OCI-LY7 (cell line): ENCODE results near the gene FOXF2. TPM values are rescaled to one million over a fixed set of nuclear protein-coding genes. Genes with fewer than 3 reads are reported as not detected.

Experiments used
- BruUV-seq: library from RNA; stranded (reverse); fragments of 400-500 nt; replicated peaks from 2 replicates; lab custom pipeline; 2021; lab: Mats Ljungman, UMichigan
- CTCF ChIA-PET: fragments of 300-600 bp; sonication (Branson Sonifier 250); formaldehyde crosslinking; loops from one replicate; lab custom pipeline; 2022; ENCODE audit warnings: antibody characterized with exemption; ENCODE audit not compliant: unreplicated experiment; lab: Charles Lee
- POLR2A ChIA-PET: fragments of 300-600 bp; sonication (Branson Sonifier 250); formaldehyde crosslinking; loops from one replicate; lab custom pipeline; 2022; ENCODE audit warnings: antibody characterized with exemption; lab: Charles Lee
- DNase-seq: peaks from one replicate; pipeline ENCODE4 v3.0.0-alpha.2; 2015; ENCODE audit warnings: low spot score
- H2AFZ ChIP-seq: fragments of 200-600 bp; sonication (generic), shearing (Covaris generic); 2 replicates; pipeline ENCODE4 v1.6.1; 2014; ENCODE audit warnings: mild to moderate bottlenecking, antibody characterized with exemption, low read length, moderate library complexity
- H3K27ac ChIP-seq: fragments of 200-600 bp; sonication (generic); 2 replicates; pipeline ENCODE4 v1.5.1; 2014; ENCODE audit warnings: mixed run types, low read depth, mild to moderate bottlenecking, moderate library complexity, low read length, inconsistent platforms; ENCODE audit not compliant: poor library complexity, severe bottlenecking
- H3K36me3 ChIP-seq: fragments of 200-600 bp; sonication (generic); 2 replicates; pipeline ENCODE4 v1.6.1; 2014; ENCODE audit warnings: mild to moderate bottlenecking, antibody characterized with exemption, low read length, moderate library complexity, mixed read lengths; ENCODE audit not compliant: insufficient read depth
- H3K4me1 ChIP-seq: fragments of 200-600 bp; sonication (generic); 2 replicates; pipeline ENCODE4 v1.5.1; 2014; ENCODE audit warnings: mild to moderate bottlenecking, low read length; ENCODE audit not compliant: insufficient read depth, poor library complexity, severe bottlenecking
- H3K4me2 ChIP-seq: fragments of 200-600 bp; sonication (generic); 2 replicates; pipeline ENCODE4 v1.6.1; 2014; ENCODE audit warnings: mild to moderate bottlenecking, low read length
- H3K4me3 ChIP-seq: fragments of 200-600 bp; sonication (generic); 2 replicates; pipeline ENCODE4 v1.5.1; 2014; ENCODE audit warnings: mild to moderate bottlenecking, low read depth, low read length; ENCODE audit not compliant: poor library complexity, severe bottlenecking
- H3K79me2 ChIP-seq: fragments of 200-600 bp; sonication (generic); 2 replicates; pipeline ENCODE4 v1.6.1; 2016; ENCODE audit warnings: low read depth, mild to moderate bottlenecking, low read length, moderate library complexity, mixed read lengths; ENCODE audit not compliant: insufficient read depth
- H3K9me2 ChIP-seq: fragments of 200-600 bp; sonication (generic); 2 replicates; pipeline ENCODE4 v1.6.1; 2016; ENCODE audit warnings: mild to moderate bottlenecking, low read length, mixed read lengths; ENCODE audit not compliant: insufficient read depth
- H3K9me3 ChIP-seq: fragments of 200-600 bp; sonication (generic); 2 replicates; pipeline ENCODE4 v1.6.1; 2014; ENCODE audit warnings: mild to moderate bottlenecking, mixed run types, low read length, mixed read lengths
- H4K20me1 ChIP-seq: fragments of 200-600 bp; sonication (generic); 2 replicates; pipeline ENCODE4 v1.6.1; 2014; ENCODE audit warnings: mild to moderate bottlenecking, antibody characterized with exemption, low read length, moderate library complexity, mixed read lengths; ENCODE audit not compliant: insufficient read depth
- CTCF ChIP-seq: fragments of 200-600 bp; sonication (generic); conservative IDR thresholded peaks from 2 replicates; pipeline ENCODE4 v1.5.1; 2014; ENCODE audit warnings: mild to moderate bottlenecking, antibody characterized with exemption, low read length, moderate library complexity, mixed read lengths
- EZH2phosphoT487 ChIP-seq: fragments of 200-600 bp; sonication (generic); IDR thresholded peaks from 2 replicates; pipeline ENCODE4 v1.6.1; 2018; ENCODE audit warnings: low read depth, borderline replicate concordance, mild to moderate bottlenecking, mixed run types, antibody characterized with exemption, low read length, moderate library complexity, mixed read lengths
- intact Hi-C: fragments of 100-400 bp; cut with micrococcal nuclease; formaldehyde crosslinking; loops from one replicate; pipeline ENCODE4 v1.10.0; 2022; ENCODE audit not compliant: unreplicated experiment
- total RNA-seq, 2 experiments: library from RNA; depleted of rRNA in 1 of 2; stranded (reverse); fragments of >200 nt in 1 of 2; shearing (Covaris generic) in 1 of 2; gene quantifications; 2 replicates each; pipeline ENCODE4 v1.2.3, GENCODE V29; 2014 to 2022

The FOXF2 gene
- total RNA-seq, 2 experiments from 2014 or later = not detected

- no peak for TF ChIP-seq EZH2phosphoT487
- TF ChIP-seq CTCF = no peak
- no peaks in the 10 kb centered on the region for H3K9me2 ChIP-seq
- no peak for DNase-seq
- CTCF ChIA-PET = no interaction called here
- intact Hi-C loops = loop anchor here (5.0 kb wide), 2 partner anchors 599 to 804 kb away; no protein-coding TSS in a partner anchor
- H3K4me1 ChIP-seq = no peaks in the 10 kb centered on the region
- POLR2A ChIA-PET = interaction anchor here (0.7 to 1.5 kb wide), 2 partner anchors 9 to 427 kb away, joined by 4 to 5 read pairs; no protein-coding TSS in a partner anchor
- no peaks in the 10 kb centered on the region for H3K36me3 ChIP-seq
- BruUV-seq = no TSS peak
- no peaks in the 10 kb centered on the region for H3K79me2 ChIP-seq
- H4K20me1 ChIP-seq = no peaks in the 10 kb centered on the region
- no peak overlapping the region for H2AFZ ChIP-seq
- H3K4me3 ChIP-seq = no peak overlapping the region
- H3K4me2 ChIP-seq = no peak overlapping the region
- no peak overlapping the region for H3K27ac ChIP-seq
- no peaks in the 10 kb centered on the region for H3K9me3 ChIP-seq
Measured at GRCh38 chr6:1395941-1396908, 6.8 kb downstream of the FOXF2 start.

- H3K79me2 ChIP-seq = no peaks in the 10 kb centered on the region
Measured at GRCh38 chr6:1396952-1397868, 7.8 kb downstream of the FOXF2 start.

More at GRCh38 chr6:1396952-1397868, 7.8 kb downstream of the FOXF2 start:
- H3K9me3 ChIP-seq = no peaks in the 10 kb centered on the region
- no TSS peak for BruUV-seq
- H3K27ac ChIP-seq = no peak overlapping the region
- no peaks in the 10 kb centered on the region for H3K36me3 ChIP-seq
- no peaks in the 10 kb centered on the region for H3K9me2 ChIP-seq
- H3K4me2 ChIP-seq = no peak overlapping the region
- DNase-seq = peak; percentile 65
- intact Hi-C loops = loop anchor here (5.0 kb wide), 2 partner anchors 600 to 805 kb away; no protein-coding TSS in a partner anchor
- H3K4me3 ChIP-seq = no peak overlapping the region
- no peak overlapping the region for H2AFZ ChIP-seq
- TF ChIP-seq CTCF (peak; percentile 95), EZH2phosphoT487 (no peak)
- H3K4me1 ChIP-seq = no peaks in the 10 kb centered on the region
- ChIA-PET CTCF (interaction anchor here (0.6 kb wide), 1 partner anchor 10 kb away, joined by 3 read pairs; no protein-coding TSS in a partner anchor), POLR2A (interaction anchor here (0.7 to 1.5 kb wide), 2 partner anchors 8 to 428 kb away, joined by 4 to 5 read pairs; no protein-coding TSS in a partner anchor)
- no peaks in the 10 kb centered on the region for H4K20me1 ChIP-seq
